ENCODE data around the gene ZNF74.

DNA sequence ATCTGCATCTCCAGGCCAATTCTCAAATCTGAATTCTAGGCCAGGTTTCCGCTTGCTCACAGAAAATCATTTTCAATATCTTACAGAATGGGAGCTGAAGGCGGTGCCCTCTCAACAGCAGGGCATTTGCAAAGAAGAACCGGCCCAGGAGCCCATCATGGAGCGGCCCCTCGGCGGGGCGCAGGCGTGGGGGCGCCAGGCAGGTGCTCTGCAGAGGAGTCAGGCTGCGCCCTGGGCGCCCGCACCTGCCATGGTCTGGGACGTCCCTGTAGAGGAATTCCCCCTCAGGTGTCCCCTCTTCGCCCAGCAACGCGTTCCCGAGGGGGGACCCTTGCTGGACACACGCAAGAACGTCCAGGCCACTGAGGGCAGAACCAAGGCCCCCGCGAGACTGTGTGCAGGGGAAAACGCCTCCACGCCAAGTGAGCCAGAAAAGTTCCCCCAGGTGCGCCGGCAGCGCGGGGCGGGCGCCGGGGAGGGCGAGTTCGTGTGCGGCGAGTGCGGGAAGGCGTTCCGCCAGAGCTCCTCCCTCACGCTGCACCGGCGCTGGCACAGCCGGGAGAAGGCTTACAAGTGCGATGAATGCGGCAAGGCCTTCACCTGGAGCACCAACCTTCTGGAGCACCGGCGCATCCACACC is 11.5 kb downstream of the ZNF74 start:
- TF ChIP-seq, protein P1, sequence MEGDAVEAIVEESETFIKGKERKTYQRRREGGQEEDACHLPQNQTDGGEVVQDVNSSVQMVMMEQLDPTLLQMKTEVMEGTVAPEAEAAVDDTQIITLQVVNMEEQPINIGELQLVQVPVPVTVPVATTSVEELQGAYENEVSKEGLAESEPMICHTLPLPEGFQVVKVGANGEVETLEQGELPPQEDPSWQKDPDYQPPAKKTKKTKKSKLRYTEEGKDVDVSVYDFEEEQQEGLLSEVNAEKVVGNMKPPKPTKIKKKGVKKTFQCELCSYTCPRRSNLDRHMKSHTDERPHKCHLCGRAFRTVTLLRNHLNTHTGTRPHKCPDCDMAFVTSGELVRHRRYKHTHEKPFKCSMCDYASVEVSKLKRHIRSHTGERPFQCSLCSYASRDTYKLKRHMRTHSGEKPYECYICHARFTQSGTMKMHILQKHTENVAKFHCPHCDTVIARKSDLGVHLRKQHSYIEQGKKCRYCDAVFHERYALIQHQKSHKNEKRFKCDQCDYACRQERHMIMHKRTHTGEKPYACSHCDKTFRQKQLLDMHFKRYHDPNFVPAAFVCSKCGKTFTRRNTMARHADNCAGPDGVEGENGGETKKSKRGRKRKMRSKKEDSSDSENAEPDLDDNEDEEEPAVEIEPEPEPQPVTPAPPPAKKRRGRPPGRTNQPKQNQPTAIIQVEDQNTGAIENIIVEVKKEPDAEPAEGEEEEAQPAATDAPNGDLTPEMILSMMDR (conservative IDR thresholded peaks at IDR 0.05), result no peak
- TF ChIP-seq EZH2 (IDR thresholded peaks at IDR 0.05; ENCODE audit: low read depth), result no peak

All from PC-9 (cell line).